ENCODE measurements around the gene CFAP157.

DNA sequence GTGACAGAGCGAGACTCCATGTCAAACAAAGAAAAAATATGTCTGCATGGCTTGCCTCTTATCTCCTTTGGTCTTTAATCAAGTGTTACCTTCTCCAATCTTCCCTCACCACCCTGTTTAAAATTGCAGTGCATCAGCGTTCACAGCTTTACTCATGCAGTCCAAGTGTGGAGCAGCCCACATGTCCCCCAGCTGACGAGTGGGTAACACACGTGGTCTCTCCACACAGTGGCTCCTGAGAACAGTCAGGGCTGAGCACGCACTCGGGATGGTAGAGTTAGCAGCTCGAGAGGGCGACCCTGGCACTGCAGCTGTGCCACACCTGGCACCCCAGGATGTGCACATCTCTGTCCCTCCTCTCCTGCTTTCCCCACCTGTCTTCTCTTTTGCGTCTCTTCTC lies 25.9 kb upstream of the CFAP157 start:
- TF ChIP-seq, protein P1, sequence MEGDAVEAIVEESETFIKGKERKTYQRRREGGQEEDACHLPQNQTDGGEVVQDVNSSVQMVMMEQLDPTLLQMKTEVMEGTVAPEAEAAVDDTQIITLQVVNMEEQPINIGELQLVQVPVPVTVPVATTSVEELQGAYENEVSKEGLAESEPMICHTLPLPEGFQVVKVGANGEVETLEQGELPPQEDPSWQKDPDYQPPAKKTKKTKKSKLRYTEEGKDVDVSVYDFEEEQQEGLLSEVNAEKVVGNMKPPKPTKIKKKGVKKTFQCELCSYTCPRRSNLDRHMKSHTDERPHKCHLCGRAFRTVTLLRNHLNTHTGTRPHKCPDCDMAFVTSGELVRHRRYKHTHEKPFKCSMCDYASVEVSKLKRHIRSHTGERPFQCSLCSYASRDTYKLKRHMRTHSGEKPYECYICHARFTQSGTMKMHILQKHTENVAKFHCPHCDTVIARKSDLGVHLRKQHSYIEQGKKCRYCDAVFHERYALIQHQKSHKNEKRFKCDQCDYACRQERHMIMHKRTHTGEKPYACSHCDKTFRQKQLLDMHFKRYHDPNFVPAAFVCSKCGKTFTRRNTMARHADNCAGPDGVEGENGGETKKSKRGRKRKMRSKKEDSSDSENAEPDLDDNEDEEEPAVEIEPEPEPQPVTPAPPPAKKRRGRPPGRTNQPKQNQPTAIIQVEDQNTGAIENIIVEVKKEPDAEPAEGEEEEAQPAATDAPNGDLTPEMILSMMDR (conservative IDR thresholded peaks at IDR 0.05 in 1 of 2, IDR thresholded peaks at IDR 0.05 in 1 of 2; ENCODE audit: low read depth in 1 of 2, low read length in 2 of 2): no peak
- TF ChIP-seq EZH2 (IDR thresholded peaks at IDR 0.05; ENCODE audit: low read length, missing control alignments): no peak

Measured in fibroblast of lung (primary cell).